NCI-H2196 (cell line): ENCODE data around the gene ENPP3.

Source experiments
- DNase-seq: peaks from one replicate; lab custom pipeline; 2025; ENCODE audit not compliant: unreplicated experiment; lab: John Stamatoyannopoulos, UW

The ENPP3 gene

GRCh38 chr6:131642565-131642964, 5.5 kb downstream of the ENPP3 start:
- DNase-seq, result no peak

GRCh38 chr6:131642987-131643611, 6.0 kb downstream of the ENPP3 start:
- DNase-seq, result peak; percentile 76

- no peak for DNase-seq
Measured at GRCh38 chr6:131643855-131644460, 6.9 kb downstream of the ENPP3 start.

- DNase-seq, result no peak
Measured at GRCh38 chr6:131644921-131645320, 7.8 kb downstream of the ENPP3 start.

GRCh38 chr6:131645846-131646245, 8.7 kb downstream of the ENPP3 start:
- no peak for DNase-seq

GRCh38 chr6:131646249-131646670, 9.2 kb downstream of the ENPP3 start:
- DNase-seq, result no peak

GRCh38 chr6:131651782-131652181, 14.7 kb downstream of the ENPP3 start:
- peak; percentile 43 for DNase-seq

- DNase-seq, result no peak
Measured at GRCh38 chr6:131652472-131652871, 15.4 kb downstream of the ENPP3 start.

GRCh38 chr6:131654326-131654725, 17.2 kb downstream of the ENPP3 start:
- DNase-seq, result no peak

GRCh38 chr6:131655387-131655786, 18.3 kb downstream of the ENPP3 start:
- no peak for DNase-seq

GRCh38 chr6:131655951-131656350, 18.8 kb downstream of the ENPP3 start:
- no peak for DNase-seq

GRCh38 chr6:131656667-131657066, 19.6 kb downstream of the ENPP3 start:
- no peak for DNase-seq

GRCh38 chr6:131657222-131657621, 20.1 kb downstream of the ENPP3 start:
- DNase-seq, result no peak

- no peak for DNase-seq
Measured at GRCh38 chr6:131657630-131658111, 20.6 kb downstream of the ENPP3 start.

GRCh38 chr6:131658287-131658686, 21.2 kb downstream of the ENPP3 start:
- DNase-seq, result no peak

GRCh38 chr6:131660195-131660594, 23.1 kb downstream of the ENPP3 start:
- peak; percentile 10 for DNase-seq

- no peak for DNase-seq
Measured at GRCh38 chr6:131663578-131664165, 26.6 kb downstream of the ENPP3 start.

GRCh38 chr6:131669891-131670290, 32.8 kb downstream of the ENPP3 start:
- DNase-seq, result no peak

GRCh38 chr6:131673184-131673583, 36.1 kb downstream of the ENPP3 start:
- DNase-seq, result no peak

- no peak for DNase-seq
Measured at GRCh38 chr6:131678442-131678841, 41.3 kb downstream of the ENPP3 start.

- DNase-seq, result no peak
Measured at GRCh38 chr6:131680868-131681267, 43.8 kb downstream of the ENPP3 start.

- no peak for DNase-seq
Measured at GRCh38 chr6:131681585-131681984, 44.5 kb downstream of the ENPP3 start.
